GM19238 (cell line): ENCODE data around the gene ARF1.

Source experiments
- DNase-seq: peaks from one replicate; pipeline ENCODE4 v3.0.0; 2011; ENCODE audit warnings: low spot score; ENCODE audit not compliant: insufficient read length

ARF1 gene

GRCh38 chr1:228070173-228070572 lies 12.3 kb upstream of the ARF1 start:
- DNase-seq: no peak

GRCh38 chr1:228070851-228071250 lies 11.7 kb upstream of the ARF1 start:
- no peak for DNase-seq

- no peak for DNase-seq
Measured at GRCh38 chr1:228071839-228072657, 10.5 kb upstream of the ARF1 start.

GRCh38 chr1:228072658-228073043 lies 9.9 kb upstream of the ARF1 start:
- no peak for DNase-seq

GRCh38 chr1:228073061-228073856 lies 9.2 kb upstream of the ARF1 start:
- no peak for DNase-seq

- DNase-seq: no peak
Measured at GRCh38 chr1:228073857-228074545, 8.5 kb upstream of the ARF1 start.

GRCh38 chr1:228074954-228075730 lies 7.4 kb upstream of the ARF1 start:
- DNase-seq: no peak

GRCh38 chr1:228075801-228076271 lies 6.7 kb upstream of the ARF1 start:
- no peak for DNase-seq

- DNase-seq: no peak
Measured at GRCh38 chr1:228076796-228077430, 5.6 kb upstream of the ARF1 start.

GRCh38 chr1:228077565-228078330 lies 4.8 kb upstream of the ARF1 start:
- DNase-seq: no peak

- no peak for DNase-seq
Measured at GRCh38 chr1:228079013-228079412, 3.5 kb upstream of the ARF1 start.

- no peak for DNase-seq
Measured at GRCh38 chr1:228079601-228080263, 2.8 kb upstream of the ARF1 start.

GRCh38 chr1:228081144-228081543 lies 1.4 kb upstream of the ARF1 start:
- no peak for DNase-seq

- DNase-seq: no peak
Measured at GRCh38 chr1:228081578-228082213, 812 bp upstream of the ARF1 start.

GRCh38 chr1:228082918-228083870 lies 686 bp downstream of the ARF1 start:
- DNase-seq: no peak

- no peak for DNase-seq
Measured at GRCh38 chr1:228083871-228084278, 1.4 kb downstream of the ARF1 start.

- no peak for DNase-seq
Measured at GRCh38 chr1:228084325-228084724, 1.8 kb downstream of the ARF1 start.

GRCh38 chr1:228084797-228085196 lies 2.3 kb downstream of the ARF1 start:
- no peak for DNase-seq
